ENCODE measurements around the gene SSPN.
"Not testable (repeated sequence)": the region's sequence is repeated elsewhere in the genome, so short reads cannot be mapped to it uniquely, and the experiment has no call there.

The SSPN gene

DNA sequence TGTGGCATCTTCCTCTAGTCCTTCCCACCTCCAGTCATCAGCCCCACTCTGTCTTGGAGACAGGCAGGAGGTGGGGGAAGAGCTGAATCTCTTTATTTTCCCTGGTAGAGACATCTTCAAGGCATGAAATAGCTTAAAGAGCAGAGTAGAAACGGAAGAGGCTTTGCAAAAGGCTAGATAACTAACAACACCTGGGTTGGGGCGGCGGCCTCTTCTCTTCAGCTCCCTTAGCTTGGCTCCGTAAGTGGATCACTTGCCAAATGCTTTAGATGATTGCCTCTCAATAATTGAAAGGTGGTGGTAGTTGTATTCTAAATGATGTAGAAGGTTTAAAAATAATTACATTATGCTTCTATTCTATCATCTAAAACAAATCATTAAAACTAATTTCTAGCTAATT lies 36.1 kb downstream of the SSPN start:
- DNase-seq = peak in 1 of 3 experiments; percentile 50

- DNase-seq = peak in 1 of 3 experiments; percentile 50
Measured at GRCh38 chr12:26231921-26232320, 36.5 kb downstream of the SSPN start.

DNA sequence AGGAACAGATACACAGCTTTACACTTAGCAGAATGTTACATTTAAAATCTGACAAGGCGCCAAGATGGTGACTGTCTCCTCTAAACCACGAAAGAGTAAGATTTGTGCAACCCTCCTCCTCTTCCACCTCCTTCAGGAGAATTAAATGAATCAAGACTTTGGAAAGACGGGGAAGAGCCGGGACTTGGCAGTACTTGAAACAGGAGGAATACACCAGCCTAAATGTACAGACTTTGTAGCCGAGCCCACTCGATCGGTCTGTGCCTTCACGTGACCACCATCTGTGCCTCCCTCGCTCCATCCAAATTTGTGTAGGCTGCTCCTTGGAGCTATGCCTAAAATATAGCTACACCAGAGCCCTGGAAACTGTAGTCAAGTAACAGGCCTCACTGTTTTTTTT lies 38.3 kb downstream of the SSPN start:
- no peak for DNase-seq

DNA sequence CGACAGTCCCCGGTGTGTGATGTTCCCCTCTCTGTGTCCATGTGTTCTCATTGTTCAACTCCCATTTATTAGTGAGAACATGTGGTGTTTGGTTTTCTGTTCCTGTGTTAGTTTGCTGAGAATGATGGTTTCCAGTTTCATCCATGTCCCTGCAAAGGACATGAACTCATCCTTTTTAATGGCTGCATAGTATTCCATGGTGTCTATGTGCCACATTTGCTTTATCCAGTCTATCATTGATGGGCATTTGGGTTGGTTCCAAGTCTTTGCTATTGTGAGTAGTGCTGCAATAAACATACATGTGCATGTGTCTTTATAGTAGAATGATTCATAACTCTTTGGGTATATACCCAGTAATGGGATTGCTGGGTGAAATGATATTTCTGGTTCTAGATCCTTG lies 40.1 kb downstream of the SSPN start:
- not testable (repeated sequence) for DNase-seq

GRCh38 chr12:26238341-26239121 lies 43.2 kb downstream of the SSPN start:
- DNase-seq = no peak

DNA sequence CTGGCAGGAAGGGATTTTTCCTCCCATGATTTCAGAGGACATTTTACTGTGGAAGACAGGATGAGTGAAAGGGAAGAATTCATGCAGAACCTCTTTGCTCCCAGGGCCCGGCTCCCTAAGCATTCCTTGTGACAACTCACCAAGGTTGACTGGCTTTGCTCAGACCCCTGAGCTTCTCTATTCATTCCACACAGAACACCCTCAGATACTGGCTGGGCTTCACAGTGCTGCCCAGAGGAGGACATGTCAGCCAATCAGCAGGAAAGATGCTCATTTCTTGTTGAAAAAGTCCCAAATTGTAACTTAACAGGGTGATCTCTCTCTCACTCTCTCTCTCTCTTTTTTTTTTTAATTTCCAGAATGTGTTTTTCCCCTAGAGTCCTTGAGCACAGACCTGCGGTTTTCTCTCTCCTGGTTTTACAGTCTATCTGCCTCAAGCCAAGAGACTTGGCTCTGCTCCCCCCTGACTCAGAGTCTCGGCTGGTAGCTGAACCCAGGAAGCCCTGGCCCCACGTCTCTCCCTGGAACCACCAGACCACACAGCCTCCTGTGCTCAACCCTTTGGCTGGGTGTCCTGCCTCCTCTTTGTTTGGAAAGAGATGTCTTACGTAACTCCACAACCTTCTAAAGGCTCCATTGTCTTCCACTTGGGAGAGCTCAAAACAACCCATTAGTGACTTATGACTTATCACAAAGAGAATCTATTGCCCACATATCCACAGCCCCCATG lies 43.9 kb downstream of the SSPN start:
- no peak for DNase-seq

DNA sequence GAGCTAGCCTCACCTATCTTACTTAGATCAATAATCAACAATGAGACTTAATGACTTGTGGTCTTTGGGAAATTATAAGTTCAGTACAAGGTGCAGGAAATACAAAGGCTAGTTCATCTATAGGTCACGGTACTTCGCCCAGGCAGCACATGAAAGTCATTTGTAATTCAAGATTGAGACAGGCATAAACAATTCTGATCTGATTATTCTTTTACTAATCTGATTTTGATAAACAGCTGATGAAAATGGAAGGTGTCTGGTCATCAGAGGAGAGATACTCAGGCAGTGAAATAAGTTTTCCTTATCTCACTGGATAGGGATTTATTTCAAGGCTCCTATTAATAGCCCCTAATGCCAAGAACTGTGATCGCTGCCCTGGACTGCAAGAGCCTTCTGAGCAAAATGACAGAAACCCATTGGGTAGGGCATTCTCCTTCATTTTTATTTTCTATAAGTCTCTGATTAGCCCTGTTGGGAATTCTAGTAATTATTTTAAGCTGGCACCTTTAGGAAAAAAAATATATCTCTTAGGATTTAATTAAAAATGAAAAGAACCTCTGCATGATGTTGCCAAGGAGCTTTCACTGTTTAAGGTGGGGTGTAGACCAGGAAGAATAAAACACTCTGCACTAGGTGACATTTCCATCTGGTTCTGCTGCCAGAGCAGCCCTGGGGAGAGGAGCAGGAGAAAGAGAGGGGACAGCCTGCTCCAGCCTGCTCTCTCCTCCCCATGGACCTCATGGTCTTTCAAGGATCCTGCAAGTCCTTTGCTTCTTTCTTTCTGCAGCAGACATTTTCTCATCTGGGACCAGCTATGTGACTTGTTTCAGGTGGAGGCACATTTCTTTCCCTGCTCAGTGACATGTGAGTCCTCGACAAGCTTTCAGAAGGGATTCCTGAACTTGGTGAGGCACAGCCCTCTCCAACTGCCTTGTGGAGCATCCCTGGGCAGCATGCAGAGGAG lies 44.8 kb downstream of the SSPN start:
- DNase-seq = no peak

GRCh38 chr12:26241080-26241479 lies 45.7 kb downstream of the SSPN start:
- DNase-seq = no peak

DNA sequence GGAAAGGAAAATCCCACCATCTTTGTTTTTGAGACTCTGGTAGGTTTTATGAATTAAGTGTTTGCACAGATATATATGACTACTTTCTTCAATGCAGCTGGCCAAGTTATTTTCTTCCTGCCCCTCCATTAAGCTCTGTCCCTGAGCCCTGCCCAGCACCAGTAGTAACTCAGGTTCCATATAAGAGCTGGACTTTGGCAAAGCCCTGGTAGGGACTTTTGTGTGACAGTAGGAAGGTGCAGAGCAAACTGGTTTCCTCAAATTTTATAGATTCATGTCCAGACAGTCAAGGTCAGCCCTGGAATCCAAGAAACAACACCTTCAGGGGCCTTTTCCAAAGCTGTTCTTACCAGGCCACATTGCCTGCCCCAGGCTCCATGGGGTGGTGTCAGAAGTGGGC lies 47.3 kb downstream of the SSPN start:
- no peak for DNase-seq

DNA sequence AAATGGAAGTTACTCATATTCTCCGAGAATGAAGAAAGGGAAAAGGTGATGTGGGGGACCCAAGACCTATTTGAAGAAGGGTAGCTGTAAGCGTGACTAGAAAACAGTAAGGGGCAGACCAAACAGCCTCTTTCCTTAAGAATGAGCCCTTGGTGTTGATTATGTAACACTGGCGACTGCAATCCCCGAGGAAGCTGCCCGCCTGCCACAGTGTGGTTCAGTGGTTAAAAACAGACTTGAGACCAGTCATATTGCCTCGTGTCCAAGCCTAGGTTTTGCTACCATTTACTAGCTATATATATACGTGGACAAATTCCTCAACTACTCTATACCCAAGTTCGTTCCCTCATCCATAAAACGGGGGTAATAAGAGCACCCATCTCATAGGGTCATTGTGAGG lies 49.1 kb downstream of the SSPN start:
- DNase-seq = no peak

GRCh38 chr12:26245175-26245942 lies 50.0 kb downstream of the SSPN start:
- peak in 1 of 3 experiments; percentile 13 for DNase-seq

- no peak for DNase-seq
Measured at GRCh38 chr12:26246483-26247164, 51.3 kb downstream of the SSPN start.

DNA sequence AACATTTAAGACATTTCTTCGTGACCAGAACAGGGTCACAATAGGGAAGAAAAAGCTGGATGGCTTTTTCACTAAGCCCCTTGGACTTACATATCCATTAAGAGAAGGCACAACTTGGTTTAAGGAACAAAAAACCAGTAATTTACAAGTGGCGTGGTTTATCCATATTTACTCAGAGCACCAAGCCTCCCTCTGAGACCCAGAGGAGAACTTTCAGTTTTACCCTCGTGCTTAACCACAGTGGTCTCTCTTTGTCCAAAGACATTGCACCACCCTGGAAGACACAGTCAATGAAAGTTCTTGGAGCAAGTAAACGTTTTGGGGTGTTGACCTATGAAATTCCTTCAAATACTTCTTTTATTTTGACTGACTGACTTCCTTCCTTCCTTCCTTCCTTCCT lies 52.5 kb downstream of the SSPN start:
- DNase-seq = no peak

GRCh38 chr12:26250801-26251200 lies 55.4 kb downstream of the SSPN start:
- no peak for DNase-seq

GRCh38 chr12:26251600-26251999 lies 56.2 kb downstream of the SSPN start:
- no peak for DNase-seq

DNA sequence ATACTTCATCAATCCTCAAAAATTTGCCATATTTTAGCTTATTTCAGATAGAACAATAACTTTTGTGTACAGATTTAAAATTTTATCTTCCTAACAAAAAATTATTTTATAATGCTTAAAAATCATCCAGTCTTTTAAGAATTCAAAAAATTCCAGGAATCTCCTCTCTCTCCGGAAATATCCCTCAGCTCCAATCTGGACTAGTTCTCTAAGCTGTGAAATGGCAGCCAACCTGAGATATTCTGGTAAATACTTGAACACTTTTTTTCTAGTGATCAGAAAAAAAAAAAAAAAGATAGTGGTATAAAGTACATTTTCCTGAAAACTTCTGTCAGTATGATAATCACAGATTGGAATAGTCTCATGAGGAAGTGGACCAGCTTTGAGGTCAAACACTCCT lies 57.6 kb downstream of the SSPN start:
- DNase-seq = no peak

DNA sequence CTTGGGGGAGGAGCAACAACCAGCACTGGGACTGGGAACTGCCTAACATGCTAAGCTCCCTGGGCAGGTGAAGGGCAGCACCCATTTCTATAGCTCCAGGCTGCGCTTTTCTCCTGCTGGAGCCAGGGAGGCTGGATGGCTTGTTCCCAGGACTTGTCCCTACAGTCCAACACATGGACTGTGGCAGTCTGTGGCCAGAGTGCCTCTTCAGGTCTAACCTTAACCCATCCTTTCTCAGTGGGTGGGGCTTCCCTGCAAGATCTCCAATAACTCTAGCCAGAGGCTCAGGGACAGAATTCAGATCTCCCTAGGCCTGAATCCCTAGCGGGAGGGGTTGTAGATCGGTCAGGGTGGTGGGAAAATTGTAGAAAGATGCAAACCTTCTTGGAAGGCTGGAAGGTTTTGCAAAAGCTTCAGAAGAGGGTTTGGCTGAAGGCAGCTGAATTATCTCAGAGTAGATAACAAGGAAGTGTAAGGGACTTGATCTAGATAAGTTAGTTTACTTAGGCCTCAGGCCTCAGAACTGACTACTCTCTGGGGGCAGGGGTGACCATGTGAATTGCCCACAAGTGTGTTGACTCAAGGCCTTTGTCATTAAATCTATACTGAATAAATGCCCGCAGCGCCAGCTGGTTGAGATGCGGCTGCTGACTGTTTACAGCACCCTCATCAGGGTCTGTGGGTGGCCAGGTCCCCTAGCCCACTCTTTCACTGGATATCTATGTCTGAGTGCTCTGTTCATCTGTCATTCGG lies 60.7 kb downstream of the SSPN start:
- no peak for DNase-seq

DNA sequence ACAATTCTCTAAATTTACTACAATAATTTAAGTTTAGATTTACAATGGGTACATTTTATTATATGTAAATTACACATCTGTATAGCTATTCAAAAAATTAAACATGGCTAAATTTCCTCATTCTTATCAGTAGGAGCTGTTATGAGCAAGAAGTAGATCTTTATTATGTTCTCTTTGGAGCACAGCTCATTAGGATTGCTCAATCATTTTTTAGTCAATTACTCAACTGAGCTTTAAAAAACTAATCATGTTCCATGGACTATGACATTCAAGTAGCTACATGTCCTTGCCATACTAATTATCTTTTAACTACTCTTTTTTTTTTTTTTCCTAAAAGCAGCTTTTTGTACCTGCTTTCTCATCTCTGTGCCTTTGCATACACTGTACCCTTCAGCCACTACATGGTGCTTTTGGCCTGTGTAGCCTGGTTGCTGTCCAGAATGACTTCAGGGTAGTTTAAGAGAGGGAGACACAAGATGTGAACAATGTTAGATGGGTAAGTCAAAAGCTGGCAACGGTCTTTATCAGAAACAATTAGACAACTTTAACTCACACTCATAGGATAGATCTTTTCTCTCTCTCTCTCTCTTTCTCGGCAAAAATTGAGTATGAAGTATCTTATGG lies 69.0 kb downstream of the SSPN start:
- DNase-seq = no peak

DNA sequence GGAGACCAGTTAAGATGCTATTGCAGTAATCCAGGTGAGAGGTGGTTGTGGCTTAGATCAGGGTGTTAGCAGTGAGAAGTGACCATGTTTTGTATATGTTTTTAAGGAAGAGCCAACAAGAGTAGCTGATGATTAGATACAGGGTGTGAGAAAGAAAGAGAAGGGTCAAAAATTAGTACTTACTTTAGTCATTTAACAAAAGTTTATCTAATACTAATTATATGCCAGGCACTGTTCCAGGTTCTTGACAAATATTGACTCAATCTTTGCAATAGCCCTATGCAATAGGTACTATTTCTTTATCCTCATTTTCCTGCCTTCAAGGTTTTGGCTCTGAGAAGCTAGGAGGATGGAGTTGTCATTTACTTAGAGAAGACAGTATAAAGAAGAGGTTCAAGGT lies 70.2 kb downstream of the SSPN start:
- DNase-seq = no peak

DNA sequence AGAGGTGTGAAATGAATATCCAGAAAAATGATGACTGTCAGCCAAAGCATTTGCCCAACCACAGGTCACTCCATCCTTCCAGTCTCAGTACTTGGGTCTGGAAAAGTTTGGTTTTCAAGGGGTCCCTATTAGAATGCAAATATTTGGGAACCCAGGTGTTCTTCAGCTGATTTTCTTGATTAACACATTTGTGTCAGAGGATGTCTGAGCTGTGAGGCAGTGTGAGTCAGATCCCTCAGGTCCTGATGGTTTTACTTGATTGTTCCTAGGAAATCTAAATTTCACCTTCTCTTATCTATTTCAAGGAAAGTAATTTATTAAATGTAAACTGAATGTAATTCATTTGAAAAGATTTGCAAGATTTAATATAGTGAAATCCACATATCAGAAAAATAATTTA lies 71.5 kb downstream of the SSPN start:
- no peak for DNase-seq
